Left lobe of liver (tissue), 2 donors: ENCODE results near the gene EDN1. TPM values are rescaled to one million over a fixed set of nuclear protein-coding genes. Genes with fewer than 3 reads are reported as not detected.

Experiments
- ATAC-seq: fragments of 200-7000 bp; cut with Tn5 transposase; one replicate; pipeline ENCODE4 v1.9.1; 2020; ENCODE audit warnings: mild to moderate bottlenecking, moderate library complexity
- DNase-seq: peaks from one replicate; pipeline ENCODE4 v3.0.0-alpha.2; 2020; ENCODE audit warnings: low spot score
- total RNA-seq: library from RNA; stranded (reverse); gene quantifications from one replicate; pipeline ENCODE4 v1.2.1, GENCODE V29; 2021
- donor health status: DM: no; HTN: no; CAD: no; lungs with moderate emphysema.
- donor health status: DM: no; HTN: yes; CAD: no.

EDN1 gene
- total RNA-seq, 1 donor from 2014 or later = 0.33 TPM

DNA sequence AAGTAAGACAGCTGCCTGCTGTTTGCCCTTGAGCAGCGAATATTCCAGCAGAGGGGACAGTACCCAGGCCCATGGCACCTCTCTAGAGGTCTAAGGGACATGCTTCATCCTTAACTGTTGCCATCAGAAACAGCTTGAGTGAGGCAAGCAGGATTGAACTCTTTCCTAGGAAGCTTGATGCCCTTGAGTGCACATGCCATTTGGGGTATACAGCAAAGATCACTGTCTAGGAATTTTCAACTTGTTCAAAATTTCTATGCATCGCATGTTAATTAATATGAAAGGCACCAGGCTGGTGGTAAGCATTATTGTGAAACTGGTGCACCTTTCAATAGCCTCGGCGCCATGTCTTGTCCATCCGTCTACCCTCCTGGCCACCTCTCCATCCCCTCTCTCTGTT is 54.1 kb downstream of the EDN1 start:
- no peak for DNase-seq

DNA sequence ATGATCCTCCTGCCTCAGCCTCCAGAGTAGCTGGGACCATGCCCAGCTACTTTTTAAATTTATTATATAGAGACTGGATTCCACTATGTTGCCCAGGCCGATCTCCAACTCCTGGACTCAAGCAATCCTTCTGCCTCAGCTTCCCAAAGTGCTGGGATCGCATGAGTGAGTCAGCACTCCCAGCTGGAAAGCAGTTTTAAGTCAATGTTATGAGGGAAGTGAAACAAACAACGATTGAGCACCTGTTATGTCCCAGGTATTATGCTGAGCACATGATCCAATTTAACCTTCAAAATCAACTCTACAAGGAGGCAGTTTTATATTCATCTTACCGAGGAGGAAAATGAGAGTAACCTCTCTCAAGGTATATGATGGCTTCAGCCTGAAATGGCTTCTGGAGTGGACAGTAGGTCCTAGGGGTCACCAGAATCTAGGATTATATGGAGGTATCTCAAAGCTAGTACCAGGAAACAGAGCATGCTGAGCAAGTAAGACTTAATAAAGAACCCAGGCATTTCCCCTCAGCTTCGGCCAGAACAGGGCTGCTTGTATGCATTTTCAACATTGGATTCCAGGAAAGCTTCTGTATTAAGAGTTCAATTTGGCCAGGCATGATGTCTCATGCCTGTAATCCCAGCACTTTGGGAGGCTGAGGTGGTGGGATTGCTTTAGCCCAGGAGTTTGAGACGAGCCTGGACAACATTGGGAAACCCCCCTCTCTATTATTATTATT is 55.0 kb downstream of the EDN1 start:
- ATAC-seq = no peak

More for the DNA sequence above, 54.1 kb downstream of the EDN1 start:
- no peak for ATAC-seq

DNA sequence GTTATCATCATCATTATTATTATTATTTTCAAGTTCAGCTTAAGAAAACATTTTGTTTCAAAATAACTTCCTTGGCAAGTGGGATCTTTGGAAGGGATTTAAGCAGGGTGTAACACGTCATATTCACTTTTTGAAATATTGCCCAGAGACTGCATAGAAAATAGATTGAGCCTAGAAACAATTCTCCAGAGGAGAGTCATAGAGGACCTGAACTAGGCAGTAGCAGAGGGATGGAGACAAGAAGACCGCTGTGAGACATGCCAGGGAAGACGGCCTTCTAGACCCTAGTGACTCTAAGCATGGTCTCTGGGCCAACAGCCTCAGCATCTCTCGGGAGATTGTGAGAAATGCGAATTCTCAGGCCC is 55.5 kb downstream of the EDN1 start:
- DNase-seq (no peak), ATAC-seq (no peak)

More for the DNA sequence above, 55.0 kb downstream of the EDN1 start:
- DNase-seq = no peak
